HTERT RPE-1 (cell line): ENCODE measurements around the gene SENP8.

ENCODE experiments used
- in situ Hi-C: fragments of 300-500 bp; cut with MboI; formaldehyde crosslinking; loops from 4 replicates; pipeline ENCODE4 v1.14.3; 2020; ENCODE audit warnings: low sequenced_read_pairs

The SENP8 gene

GRCh38 chr15:72112805-72113204, 5.4 kb upstream of the SENP8 start:
- in situ Hi-C loops, result no loop called here

DNA sequence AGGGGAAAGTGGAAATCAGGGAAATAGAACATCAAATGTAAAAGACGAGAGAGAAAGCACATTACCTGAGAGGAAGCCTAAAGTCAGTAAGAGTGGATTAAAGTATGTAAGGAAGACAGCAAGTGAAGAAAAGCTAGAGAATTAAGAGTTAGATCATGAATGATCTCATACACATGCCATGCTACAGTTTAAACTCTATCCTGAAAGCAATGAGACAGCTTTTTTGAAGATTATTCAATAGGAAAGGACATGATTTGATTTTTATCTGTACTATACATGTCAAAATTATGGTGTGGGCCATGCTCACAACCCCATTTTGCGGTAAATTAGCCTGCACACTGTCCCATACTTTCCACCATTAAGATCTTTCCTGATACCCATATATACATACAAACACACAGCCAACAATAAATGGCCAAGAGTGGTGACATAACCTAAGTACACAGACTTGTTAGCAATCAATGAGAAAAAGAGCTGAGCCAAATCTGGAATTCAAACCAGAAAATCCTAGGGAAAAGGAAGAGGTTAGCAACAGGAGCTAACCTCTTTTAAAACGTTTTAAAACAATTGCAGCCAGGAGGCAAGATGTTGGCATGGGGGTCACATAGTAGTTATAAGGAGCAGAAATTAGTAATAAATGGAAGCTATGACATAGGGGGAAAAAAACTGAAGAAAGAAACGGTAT, 4.7 kb upstream of the SENP8 start:
- in situ Hi-C loops, result no loop called here

DNA sequence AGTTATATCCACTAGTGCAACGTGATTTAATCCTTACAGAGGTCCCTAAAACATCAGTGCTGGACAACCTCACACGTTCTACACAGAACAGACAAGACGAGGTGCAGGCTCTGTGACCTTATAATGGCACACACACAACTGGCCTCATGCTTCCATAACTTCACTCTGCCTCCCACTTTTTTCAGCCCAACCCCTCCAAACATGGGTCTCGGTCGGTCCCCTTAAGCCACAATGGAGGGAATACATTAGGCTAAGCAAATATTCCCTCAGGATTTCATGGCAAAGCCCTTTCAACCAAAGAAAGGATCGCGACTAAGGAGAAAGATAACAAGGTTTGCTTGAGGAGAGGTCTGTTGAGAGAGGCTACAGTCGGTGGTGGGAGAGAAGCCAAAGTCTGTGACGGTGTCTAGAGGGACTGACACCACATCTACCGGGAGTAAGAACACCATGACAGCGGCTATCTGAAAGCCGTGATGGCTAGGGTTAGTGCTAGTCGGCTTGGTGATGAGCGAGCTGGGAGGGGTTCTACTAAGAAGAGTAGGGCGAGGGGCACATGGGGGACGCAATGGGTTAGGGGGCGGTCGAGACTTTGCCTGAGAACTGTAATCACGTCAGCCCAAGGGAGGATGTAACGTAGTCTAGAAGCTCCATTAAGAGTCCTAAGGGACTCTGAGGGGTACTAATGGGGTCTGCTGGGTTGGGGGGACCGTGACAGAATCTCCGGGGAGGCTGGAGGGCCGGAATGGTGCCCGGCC, 1.3 kb upstream of the SENP8 start:
- in situ Hi-C loops, result no loop called here

DNA sequence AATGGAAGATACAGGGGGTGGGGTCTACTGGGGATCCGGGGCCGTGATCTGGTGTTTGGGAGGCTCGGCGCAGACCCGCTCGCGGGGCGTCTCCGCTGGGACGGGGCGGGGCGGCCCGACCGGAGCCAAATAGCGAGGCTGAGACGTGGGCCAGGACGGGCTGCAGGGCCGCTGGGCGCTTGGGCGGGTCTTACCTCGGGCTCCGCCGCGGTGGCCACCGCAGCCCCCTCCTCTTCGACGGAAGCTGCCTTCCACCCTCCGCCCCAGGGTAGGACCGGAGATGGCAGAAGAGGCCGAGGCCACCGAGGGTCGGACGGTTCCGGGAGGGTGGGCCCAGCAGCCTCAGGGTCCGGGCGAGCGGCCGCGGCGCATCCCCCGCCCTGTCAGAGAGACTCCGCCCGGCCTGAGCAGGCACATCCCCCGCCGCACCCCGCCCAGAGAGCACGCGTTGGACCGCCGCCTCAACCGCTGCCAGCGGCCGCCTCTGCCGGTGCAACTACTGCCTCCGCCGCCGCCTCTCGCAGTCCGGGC, 652 bp upstream of the SENP8 start:
- in situ Hi-C loops, result no loop called here

GRCh38 chr15:72124218-72124617, 6.0 kb downstream of the SENP8 start:
- in situ Hi-C loops, result no loop called here

GRCh38 chr15:72127724-72128322, 9.6 kb downstream of the SENP8 start:
- in situ Hi-C loops, result no loop called here

- in situ Hi-C loops, result no loop called here
Measured at GRCh38 chr15:72128359-72128758, 10.2 kb downstream of the SENP8 start.

- in situ Hi-C loops, result no loop called here
Measured at GRCh38 chr15:72130272-72130671, 12.1 kb downstream of the SENP8 start.

- in situ Hi-C loops, result no loop called here
Measured at GRCh38 chr15:72131922-72132321, 13.7 kb downstream of the SENP8 start.

DNA sequence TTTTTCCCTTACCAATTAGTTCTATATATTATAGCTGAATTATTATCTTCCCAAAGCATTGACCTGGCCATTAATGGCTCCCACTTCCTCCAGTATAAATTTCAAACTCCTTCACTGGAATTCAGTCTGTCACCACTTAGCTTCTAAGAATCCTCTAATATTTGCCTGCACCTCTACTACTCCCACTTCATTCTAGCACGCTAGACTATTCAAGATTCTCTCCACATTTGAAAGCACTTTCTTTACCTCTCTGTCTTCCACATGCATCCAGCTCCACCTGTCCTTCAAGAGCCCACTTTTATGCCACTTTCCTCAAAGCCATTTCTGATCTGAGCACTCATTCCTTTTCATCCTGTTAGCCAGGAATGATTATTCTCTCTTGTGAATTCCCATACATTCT, 15.0 kb downstream of the SENP8 start:
- in situ Hi-C loops, result no loop called here

- in situ Hi-C loops, result no loop called here
Measured at GRCh38 chr15:72135719-72136118, 17.5 kb downstream of the SENP8 start.

DNA sequence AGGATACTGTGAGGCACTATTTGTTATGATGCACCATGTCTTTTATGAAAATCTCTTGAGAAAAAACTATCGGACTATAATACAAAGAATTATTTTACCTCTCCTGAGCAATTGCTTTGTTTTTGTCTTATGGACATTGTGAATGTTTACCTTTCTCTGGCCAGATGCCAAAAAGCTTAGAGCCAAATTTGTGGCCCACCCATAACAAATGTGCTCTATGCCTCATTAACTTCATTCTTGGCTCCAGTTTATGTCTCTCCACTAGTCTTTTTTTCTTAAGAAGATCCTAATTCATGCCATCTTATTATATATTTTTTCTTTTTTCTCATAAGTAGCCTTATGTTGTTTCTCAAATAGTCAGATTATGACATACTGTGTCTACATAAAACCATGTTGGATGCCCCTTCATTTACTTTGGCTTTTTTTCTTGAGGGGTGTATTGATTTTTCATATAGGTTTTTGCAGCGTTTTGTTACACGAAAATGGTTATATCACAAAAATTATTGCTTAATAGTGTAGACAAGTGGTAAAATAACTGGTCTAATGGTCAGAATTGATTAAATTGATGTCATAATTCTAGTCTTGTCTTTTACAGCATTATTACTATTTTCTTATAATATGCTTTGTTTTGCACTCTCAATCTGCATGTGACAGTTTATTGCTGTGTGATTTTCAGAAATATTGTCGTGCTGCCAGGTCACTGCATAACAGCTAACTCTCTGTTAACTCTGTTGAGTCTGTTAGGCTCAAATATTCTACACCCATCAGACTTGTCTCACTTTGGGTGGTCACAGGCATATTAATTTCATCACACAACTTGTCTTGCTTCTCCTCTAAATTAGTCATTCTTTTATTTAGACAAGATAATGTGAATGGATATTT, 18.2 kb downstream of the SENP8 start:
- in situ Hi-C loops, result no loop called here

DNA sequence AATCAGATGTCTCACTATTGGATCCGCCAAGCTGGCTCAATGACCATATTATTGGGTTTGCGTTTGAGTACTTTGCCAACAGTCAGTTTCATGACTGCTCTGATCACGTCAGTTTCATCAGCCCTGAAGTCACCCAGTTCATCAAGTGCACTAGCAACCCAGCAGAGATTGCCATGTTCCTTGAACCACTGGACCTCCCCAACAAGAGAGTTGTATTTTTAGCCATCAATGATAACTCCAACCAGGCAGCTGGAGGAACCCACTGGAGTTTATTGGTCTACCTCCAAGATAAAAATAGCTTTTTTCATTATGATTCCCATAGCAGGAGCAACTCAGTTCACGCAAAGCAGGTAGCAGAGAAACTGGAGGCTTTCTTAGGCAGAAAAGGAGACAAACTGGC, 21.5 kb downstream of the SENP8 start:
- in situ Hi-C loops, result no loop called here

GRCh38 chr15:72140088-72140487, 21.9 kb downstream of the SENP8 start:
- in situ Hi-C loops, result no loop called here

DNA sequence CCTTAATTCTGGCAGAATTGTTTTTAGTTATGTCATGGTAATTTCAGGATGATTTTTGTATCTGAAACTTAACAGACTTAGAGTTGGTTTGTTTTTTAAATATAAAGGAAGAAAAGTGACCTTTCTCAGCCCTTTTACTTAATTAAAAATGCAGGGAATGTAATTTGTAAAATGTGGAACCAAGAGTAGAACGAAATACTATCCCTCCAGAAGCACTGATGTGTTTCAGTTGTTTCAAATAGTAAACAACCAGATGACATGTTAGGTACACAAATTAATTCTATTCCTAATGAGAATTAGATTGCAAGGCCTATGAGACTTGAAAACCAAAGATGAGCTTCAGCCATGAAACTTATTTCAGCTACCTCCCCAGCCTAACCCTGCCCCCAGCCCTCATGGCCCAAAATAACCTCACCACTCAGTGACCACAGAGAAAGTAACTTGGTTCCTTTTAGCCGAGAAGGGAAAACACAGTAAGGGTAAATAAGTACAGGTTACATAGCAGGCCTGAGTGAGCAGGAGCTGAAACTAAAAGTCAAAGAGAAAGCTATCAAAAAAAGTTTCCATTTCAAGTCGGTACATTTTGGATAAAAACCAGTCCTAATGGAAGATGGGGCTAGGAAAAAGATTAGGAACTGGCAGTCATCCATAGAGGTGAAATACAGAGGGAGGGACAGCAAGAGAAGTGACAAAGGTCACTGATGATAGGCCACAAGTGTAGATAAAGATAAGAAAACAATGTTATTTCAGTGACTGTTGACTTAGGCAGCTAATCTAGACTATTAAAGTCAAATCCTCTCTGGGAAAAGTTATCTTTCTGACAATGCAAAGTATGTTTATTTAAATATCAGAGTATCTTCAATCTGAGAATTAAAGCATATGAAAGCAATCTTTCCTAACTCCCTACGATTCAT, 23.2 kb downstream of the SENP8 start:
- in situ Hi-C loops, result no loop called here

- in situ Hi-C loops, result no loop called here
Measured at GRCh38 chr15:72146221-72146620, 28.0 kb downstream of the SENP8 start.

- in situ Hi-C loops, result no loop called here
Measured at GRCh38 chr15:72146934-72147333, 28.7 kb downstream of the SENP8 start.

- in situ Hi-C loops, result no loop called here
Measured at GRCh38 chr15:72147418-72147817, 29.2 kb downstream of the SENP8 start.

DNA sequence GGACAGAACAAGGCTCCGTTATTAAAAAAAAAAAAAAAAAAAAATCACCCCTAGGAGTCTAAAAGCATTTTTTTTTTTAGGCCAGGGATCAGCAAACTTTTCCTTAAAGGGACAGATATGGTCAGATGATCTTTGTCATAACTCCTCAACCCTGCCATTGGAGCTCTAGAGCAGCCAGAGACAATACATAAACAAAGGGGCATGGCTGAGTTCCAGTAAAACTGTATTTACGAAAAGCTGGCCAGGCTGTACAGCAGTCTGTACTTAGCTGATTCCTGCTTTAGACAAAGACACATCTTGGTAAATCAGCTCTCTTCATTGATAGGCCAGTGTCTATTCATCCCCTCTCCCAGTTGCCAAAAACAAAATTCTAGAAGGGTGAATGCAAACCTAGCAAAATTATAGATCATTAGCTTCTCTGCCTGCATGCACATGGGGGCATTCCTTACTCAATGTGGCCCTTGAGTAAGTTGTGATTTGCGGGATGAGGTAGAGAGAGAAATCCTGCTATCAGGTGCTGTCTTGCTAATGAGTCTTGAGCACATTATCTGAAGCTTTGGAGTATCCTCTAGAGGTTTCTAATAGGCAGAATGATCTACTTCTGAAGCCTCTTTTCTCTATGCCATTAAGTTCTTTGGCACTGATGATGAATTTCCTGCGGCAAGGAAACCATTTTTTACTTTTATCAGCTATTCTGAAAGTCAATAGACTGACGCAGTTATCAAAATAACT, 35.2 kb downstream of the SENP8 start:
- in situ Hi-C loops, result no loop called here
